GM21529 (cell line): ENCODE measurements around the gene SHC1.

Source experiments
- ATAC-seq: cut with Tn5 transposase; IDR thresholded peaks from one replicate; pipeline ENCODE4 v1.9.1; 2021; ENCODE audit not compliant: unreplicated experiment

SHC1 gene

DNA sequence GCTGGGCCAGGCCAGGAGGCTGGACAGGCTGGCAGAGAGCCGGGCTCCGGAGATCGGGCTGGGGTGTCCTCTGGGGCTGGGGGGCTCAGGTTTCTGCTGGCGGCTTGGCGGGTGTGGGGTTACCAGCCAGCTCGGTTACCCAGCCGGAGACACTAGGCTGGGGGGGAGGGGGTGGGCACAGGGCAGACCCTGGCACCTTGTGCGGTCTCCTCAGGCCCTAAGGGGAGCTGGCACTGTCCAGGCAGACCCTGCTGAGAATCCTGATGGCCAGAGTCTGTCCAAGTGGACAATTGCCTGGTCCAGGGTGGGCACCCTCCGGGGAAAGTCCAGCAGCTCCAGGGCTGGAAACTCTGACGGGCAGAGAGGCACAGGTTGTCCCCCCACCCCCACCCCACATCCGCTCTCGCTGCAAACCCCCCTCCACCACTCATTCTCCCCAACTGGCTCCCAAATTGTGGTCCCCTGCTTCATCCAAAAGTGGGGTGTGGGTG lies 38.7 kb upstream of the SHC1 start:
- no peak for ATAC-seq

DNA sequence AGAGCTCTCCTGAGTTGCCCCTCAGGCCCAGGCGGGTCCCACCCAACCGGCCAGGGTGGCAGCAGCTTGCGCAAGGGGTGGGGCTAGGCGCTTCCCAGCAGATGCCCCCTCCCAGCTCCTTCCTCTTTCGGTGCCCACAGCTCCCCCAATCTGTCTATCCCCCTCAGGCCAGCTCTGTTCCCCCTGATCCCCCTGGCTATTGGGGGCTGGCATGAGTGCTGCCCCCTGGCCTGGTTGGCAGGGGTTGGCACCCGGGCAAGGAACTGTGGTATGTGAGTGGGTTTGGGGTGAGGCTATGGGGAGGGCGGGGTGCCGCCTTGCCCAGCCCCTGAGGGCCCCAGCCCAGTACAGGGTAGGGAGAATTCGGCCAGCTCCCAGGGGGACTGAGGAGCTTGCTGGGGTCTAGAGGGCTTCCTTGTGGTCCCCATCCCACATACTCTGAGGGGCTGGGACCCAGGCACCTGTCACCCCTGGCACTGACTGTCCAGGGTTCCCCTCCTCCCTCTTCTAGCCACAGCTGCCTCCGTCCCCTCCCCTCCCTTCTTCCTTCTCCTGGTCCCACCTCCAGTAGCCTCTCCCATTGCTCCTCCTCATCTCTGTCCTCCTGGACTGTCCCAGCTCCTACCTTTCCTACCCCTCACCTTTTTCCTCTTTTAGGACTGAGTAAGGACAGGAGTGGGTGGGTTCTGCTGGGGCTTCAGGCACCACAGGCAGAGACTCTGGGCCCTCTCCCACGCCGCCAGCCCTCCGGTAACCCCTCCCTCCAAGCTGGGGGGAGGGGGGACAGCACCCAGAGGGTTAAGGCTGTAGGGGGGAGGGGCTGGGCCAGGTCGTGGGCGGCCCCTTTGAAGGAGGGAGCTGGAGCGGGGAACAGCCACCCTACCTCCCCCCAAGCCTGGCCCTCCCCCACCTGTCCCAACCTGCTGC lies 37.7 kb upstream of the SHC1 start:
- ATAC-seq: no peak

DNA sequence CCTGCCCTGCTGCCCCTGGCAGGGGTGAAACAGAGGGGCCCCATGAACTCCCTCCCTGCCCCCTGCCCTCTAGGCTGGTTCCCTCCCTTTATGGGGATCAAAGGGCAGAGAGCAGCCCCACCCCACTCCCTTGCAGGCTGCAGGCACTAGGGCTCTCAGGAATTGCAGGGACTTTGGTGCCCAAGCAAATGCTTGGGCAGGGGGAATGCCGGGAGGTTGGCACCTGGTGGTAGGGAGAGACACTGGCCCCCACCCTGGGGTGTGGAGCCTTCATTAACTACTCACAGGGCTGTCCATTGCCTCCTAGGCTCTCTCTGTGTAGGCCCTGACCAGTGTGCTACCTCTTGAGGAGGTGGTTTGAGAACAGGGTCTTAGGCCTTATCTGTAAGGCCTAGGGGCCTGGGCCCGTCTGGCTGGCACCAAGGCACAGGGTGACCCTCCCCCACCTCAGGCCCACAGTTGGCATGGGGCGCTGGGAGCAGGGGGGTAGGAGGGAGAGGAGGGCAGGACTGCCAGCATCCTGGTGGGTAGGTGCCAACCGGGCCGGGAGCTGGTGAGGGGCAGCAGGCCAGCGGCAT lies 36.8 kb upstream of the SHC1 start:
- no peak for ATAC-seq

DNA sequence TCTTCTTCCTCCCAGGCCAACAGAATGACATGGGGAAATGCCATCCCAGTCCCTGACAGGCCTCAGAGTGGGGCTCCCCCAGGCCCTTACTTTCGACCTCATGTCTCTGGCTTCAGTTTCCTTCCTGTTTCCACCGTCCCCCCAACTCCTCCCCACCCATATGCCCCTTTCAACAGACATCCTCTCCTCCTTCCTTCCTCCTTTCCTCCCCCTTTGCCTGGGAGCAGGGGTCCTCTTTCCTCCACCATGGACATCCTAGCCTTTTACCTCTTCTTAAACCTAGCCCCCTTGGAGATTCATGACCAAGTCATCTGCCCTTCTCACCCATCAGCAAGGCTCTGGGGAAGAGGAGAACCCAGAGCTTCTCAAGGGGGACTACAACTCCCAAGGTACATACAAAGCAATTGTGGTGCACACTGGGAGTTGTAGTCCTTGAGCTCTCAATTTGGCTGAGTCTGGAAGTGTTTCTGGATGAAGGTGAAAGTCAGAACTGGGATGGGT lies 36.1 kb upstream of the SHC1 start:
- ATAC-seq: no peak

DNA sequence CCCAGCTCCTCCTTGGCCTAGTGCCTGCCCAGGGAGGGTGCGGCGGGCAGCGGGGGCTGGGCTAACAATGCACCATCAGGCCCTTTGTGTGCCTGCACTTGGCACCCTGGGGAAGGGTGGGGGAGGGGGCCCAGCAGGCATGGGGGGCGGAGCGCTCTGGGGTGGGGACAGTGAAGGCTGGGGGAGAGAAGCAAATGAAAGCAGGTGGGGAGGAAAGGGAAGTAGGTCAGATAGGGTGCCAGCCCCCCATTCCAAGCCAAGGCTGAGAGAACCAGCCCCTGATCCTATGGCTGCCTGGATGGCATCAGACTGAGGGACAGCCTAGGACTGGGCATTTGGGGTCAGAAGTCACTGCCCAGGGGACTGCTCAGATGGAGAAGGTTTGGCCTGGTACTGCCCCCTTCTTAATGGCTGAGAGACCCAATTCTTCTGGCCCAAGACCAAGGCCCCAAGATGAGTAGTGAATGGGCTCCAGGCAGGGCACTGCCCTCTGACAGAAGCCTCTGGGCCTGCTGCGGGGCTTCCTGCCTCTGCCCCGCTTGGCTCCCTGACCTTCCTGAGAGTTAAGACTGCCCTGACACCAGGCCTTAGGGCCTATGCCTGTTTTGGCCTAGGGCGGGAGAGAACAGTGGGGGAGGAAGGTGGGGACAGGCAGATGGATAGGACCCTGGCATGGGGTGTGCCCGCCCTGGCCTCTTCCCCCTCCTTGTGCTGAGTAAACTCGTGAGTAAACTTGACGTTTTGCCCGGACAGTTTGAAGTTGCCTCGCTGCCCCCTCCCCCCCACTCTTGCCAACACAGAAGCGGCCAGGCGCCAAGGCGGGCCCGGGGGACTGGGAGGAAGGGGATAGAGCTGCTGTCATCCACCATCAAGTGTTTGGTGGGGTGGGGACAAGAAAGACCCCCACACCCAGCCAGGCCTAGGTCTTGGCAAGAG lies 34.8 kb upstream of the SHC1 start:
- no peak for ATAC-seq

DNA sequence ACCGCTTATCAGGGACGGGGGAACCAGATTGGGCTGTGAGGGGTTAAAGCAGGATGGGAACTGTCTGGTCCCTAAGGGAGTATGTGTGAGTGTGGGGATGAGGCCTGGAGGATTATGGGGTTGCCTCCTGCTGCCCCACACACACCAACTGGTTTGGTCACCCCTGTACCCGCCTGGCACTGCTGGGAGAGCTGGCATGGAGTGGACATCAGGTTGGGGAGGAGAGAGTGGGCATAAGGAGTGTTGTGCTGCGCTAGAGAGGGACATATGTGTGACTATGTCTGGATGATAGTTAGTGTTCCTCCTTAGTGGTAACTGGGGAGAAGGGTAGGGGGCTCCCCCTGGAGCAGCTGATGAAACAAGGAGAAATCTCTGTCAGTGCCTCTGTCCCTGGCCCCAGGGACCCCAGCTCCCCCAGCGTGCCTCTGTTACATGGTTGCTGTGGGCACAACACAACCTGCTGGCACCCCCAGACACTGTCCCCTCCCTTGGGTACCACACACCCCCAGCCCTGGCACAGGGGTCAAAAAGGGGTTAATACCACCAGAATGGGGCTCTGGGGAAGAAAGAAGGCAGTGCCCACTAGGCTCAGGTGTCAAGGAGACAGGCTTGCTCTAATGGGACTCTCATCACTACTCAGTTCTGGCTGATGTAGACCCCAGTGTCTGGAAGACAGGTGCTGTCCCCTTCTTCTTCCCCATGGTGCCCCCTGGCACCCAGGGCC lies 34.0 kb upstream of the SHC1 start:
- no peak for ATAC-seq

DNA sequence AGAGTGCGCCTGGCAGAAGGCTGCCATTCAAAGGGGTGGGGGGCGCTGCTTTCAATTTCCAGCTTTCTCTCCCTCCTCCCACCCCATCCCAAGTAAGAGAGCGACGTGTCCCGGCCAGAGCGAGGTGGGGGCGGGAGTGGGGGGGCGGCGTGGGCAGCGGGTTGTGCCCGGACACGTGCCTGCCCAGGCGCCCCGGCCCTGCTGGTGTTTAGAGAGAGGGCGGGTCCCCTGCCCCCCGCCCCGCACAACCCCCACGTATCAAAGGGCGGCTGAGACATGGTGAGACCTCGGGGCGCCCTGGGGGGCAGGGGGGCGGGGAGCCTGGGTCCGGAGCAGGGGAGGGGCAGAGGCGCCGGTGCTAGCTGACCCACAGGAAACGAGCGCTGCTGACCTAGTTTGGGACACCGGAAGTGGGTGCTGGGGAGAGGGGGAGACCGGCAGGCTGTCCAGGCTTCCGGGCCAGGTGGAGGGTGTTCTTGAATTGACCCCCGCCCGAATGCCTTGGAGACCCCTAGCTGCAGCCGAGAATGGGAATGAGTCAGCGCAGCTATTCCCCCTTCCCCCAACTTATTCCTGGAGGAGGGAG lies 33.3 kb upstream of the SHC1 start:
- ATAC-seq: no peak

DNA sequence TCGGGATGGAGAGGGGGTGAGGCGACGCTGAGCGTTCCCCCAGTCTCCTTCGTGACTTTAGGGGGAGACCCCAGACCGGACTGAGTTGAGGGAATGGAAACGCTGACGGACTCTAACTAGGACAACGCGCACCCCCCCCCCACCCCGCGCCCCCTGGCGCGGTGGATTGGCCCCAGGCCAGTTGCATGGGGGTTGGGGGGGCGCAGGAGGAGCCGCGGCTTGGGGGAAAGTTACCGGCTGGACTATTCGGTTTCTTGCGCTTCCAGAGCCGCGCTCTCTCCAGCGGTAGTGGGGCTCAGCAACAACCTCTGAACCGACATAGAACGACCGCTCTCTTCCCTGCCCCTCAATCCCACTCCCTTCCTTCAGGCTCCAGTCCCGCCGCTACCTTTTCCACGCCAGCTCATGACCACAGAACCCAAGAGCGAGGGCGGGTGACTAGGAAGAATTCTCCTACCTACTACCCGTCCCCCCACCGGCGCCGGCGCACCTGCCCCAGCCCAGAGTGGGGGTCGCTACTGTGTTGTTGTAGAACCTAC lies 32.7 kb upstream of the SHC1 start:
- no peak for ATAC-seq

DNA sequence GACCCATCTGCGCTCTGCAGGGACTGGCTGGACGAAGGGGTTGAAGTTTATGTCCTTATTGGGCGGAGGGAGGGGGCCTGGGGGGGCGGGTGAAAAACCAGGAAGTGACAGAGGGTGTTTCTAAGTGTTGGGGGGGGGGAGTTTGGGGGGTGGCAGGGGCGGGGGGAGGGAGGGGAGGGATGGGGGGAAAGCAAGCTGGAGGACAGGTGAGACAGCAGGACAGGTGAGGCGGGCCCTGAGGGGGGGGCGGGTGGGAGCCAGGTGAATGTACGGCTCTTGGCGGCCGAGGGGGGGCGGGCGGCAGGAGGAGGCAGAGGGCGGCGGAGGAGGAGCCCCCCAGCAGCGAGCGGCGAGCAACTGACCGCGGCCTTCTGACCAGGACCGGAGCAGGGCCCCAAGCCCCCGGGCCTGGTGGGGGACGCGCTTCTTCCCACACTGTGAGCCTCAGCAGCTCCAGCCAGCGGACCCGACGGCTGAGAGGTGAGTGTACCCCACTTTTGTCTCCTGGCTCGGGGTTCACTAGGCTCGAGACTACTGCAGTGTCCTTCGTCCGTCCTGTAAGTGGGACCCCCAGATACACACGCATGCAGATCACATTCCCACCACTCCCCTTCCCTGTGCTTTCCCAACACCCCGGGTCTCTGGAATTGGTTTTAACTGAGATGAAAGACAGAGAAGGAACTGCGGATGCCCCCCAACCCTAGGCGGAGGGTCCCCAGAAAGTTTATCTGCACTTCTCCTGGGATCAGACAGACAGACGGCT lies 32.1 kb upstream of the SHC1 start, which contains the start of gene ZBTB7B:
ZBTB7B (plus strand) TSS at position 339 of the 763 bp plus-strand sequence. CDS start 11,859 bp downstream, outside the sequence.
- ATAC-seq: no peak

DNA sequence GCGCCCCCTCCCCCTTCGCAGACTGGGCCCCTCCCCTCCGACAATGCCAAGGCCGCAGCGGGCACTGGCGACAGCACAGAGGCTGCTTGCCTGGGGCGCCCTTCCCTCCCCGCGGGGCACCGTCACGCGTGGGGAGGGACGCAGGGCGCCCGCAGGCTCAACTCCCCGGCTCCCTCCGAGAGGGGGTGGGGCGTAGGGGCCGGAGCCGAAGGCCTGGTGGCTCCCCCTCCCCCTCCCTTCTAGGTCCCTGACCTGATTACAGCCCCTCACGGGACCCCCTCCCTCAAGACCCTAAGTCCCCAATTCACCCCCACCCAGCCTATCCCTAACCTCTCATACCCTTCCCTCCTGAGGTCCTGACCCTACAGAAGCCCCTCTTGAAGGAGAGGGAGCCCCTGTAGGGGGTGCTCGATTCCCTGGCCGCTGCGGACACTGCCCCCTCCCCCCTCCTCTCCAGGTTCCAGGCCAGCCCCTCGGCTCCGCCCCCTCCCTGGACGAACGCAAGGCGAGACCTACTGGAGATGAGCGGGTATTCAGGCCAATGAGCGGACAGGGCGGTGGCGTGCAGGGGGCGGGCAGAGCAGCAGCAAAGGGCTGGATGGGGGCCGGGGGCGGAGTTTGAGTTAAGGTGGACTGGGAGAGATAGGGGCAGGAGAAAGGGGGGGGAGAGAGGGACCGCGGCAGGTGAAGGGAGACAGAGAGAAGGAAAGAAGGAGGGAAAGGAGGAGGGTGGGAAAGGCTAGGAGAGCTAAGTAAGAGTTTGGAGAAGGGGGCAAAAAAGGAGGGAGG lies 31.3 kb upstream of the SHC1 start:
- ATAC-seq: peak; percentile 48

DNA sequence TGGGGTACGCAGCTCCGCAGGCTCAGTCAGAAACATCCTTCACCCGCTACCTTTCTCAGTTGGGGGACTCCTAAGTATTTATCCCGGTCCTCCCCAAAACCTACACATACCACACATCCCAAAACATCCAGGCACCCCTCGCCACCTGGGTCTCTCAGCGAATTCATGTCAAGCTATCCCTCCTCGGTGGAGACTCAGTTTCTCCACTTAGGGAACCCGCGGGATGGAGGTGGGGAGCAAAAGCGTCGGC lies 30.8 kb upstream of the SHC1 start:
- no peak for ATAC-seq

DNA sequence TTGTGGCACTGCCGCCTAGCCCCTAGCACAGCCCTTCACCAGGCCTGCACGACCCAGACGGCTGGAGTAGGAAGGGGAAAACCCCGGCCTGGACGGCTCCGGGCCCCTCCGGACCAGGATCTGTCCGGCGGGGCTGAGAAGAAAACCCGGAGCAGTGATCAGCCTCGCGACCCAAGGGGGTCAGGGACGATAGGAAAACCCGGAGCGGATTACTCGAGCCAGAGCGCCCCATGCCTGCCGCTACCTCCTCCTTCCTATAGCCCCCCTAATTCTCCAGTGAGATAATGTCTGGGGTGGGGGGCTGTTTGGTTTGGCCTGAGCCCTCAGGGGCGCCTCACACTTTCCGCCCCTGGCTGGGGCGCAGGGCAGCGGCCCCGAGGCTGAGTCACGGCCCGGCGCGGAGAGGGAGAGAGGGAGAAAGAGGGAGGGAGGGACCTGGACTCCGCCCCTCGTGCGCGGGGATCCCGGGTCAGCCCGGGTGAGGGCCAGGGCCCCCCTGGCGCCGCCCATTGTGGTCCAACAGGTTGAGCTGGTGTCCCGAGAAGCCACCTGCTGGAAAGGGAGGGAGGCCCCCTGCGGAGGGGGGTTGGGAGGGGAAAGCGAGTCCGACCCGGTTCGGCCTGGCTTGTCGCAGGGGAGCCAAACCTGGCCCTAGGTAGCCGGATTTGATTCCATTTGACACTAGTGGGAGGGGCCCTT lies 30.3 kb upstream of the SHC1 start:
- ATAC-seq: peak; percentile 36

DNA sequence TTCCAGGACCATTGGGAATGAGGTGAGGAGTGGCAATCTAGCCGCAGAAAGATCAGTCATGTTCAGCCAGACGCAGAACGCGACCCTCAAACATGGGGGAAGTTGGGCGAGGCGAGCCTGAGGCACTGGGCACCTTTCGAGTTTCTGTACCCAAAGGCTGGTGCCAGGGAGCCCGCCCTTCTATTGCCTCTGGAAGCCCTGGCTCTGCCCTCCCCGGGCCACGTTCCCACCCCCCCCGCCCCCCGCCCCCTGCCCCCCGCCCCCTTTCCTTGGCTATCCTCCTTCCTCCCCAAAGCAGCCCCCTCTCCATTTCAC lies 29.8 kb upstream of the SHC1 start:
- no peak for ATAC-seq

DNA sequence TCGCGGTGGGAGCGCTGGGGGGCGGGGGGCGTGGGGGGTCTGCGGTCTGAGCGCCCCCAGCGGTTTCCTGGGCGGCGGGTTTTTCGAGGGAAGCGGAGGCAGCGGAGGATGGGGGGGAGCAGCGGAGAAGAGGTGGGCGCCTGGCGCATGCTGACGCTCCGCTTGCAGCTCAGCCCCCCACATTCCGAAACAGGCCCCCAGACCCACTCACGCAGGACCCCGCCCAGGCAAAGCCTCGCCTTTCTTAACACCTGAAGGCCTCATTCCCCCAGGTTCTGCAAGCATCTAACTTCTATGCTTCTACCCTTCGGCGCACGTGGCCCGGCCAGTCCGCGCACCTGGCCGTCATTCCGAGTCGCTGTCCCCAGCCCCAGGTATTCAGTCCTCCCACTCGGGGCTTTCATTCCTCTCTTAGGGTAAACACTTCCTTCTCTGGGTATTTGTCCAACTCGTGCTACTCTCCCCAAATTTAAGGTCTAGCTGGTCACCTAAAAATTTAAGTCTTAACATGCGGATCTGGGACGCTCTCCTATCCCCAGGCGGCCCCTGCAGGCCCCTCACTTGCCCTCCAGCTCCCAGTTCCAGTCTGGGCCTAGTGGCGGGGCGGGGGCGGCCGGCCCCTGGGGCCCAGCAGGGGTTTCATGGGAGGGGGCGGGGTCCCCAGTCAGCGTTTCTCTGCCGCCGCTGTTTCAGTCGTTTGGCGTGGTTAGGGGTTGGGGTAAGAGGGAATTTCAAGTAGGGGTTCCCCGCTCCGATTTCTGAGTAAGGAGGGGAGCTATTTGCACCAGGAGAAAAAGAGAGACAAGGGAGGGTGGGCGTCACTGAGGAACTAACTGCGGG lies 29.2 kb upstream of the SHC1 start:
- ATAC-seq: no peak

DNA sequence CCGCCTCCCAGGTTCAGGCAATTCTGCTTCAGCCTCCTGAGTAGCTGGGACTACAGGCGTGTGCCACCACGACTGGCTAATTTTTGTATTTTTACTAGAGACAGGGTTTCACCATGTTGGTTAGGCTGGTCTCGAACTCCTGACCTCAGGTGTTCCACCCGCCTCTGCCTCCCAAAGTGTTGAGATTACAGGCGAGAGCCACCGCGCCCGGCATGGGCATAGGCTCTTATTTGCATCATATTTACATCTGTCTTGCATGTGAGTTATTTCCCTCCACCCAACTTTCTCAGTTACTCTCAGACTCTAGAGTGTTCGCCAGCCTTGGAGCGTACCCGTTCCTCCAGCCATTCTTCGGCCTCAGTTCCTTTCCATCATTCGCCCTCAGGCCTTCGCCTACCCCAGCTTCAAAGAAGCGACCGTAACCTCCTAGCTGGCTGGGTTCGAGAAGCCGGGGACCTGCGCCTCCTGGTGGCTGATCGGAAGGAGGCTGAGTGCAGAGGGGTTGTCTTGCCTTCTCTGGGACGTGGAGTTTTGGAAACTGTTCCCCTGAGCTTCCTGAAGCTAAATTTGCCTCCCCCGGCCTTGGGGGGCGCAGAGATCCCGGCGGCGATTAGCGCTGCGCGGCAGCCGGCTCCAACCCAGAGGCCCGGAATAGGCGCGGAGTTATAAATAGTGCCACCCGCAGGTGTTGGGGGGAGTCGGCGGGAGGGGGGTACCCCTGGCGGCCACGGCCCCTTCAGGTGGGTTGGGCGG lies 28.4 kb upstream of the SHC1 start:
- no peak for ATAC-seq

DNA sequence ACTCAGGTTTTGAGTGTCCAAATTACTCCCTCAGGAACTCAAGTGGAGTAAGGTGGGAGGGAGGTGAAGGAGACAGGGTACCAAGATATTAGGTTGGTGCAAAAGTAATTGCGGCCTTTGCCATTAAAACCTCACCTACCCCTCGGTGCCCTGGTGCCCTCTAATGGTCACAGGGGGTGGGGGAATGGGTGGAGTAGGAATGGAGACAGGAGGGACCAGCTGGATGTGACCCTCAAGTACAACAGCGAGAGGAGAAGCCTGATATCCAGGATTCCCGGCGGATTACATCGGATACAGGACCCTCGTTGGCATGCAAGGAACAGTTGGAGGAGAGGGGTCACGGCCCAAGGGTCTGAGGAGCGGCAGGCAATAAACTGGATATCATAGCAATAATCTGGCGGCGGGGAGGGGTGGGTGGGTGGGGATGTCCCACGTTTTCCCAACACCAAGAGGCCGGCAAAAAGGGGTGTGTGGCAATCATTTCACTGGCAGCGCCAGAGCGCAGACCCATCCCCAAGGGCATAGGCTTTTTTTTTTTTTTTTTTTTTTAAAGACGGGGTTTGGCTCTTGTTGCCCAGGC lies 27.7 kb upstream of the SHC1 start:
- no peak for ATAC-seq
